HCT116 (cell line): ENCODE results near the gene TTC9B. TPM values are rescaled to one million over a fixed set of nuclear protein-coding genes. Genes with fewer than 3 reads are reported as not detected.

ENCODE experiments used
- ATAC-seq: fragments of 200-7000 bp; cut with Tn5 transposase; 2 replicates; pipeline ENCODE4 v1.9.1; 2020; ENCODE audit warnings: mild to moderate bottlenecking, moderate library complexity
- BruUV-seq: library from RNA; stranded (reverse); fragments of 400-500 nt; replicated peaks from 2 replicates; lab custom pipeline; 2021; lab: Mats Ljungman, UMichigan
- CTCF ChIA-PET: fragments of 300-600 bp; sonication (Branson Sonifier 250); formaldehyde crosslinking; loops from one replicate; lab custom pipeline; 2021; ENCODE audit warnings: antibody characterized with exemption; lab: Charles Lee
- POLR2A ChIA-PET: fragments of 300-600, 350-600 bp; sonication (Branson Sonifier 250); formaldehyde crosslinking; loops from one replicate; lab custom pipeline; 2021; ENCODE audit warnings: antibody characterized with exemption; lab: Charles Lee
- RAD21 ChIA-PET, 2 experiments: fragments of 300-600 bp; sonication (Branson Sonifier 250); formaldehyde crosslinking; loops; one replicate each; lab custom pipeline; 2023; ENCODE audit warnings: low total read pairs in 2 of 2; ENCODE audit not compliant: uncharacterized antibody in 2 of 2, unreplicated experiment in 2 of 2, low non-redundant PET in 1 of 2; lab: Charles Lee
- DNase-seq: peaks from one replicate; pipeline ENCODE4 v3.0.0-alpha.2; 2010; ENCODE audit warnings: low read depth, low spot score
- H2AFZ ChIP-seq: fragments of 200-600 bp; shearing (Covaris generic), sonication (generic); 2 replicates; pipeline ENCODE4 v1.6.1; 2017; ENCODE audit warnings: low read depth, mixed run types, mixed read lengths, antibody characterized with exemption, low read length; ENCODE audit not compliant: poor library complexity, severe bottlenecking
- H3K27ac ChIP-seq: 2 replicates; pipeline ENCODE4 v1.5.1; 2012; ENCODE audit warnings: low read depth, low read length
- H3K27me3 ChIP-seq: fragments of 200-600 bp; sonication (generic); 2 replicates; pipeline ENCODE4 v1.6.1; 2016; ENCODE audit warnings: mixed run types, low read length, mixed read lengths; ENCODE audit not compliant: insufficient read depth
- H3K36me3 ChIP-seq, 2 experiments: fragments of 200-500 bp in 1 of 2; fragments of 200-600 bp in 1 of 2; sonication (Bioruptor generic) in 1 of 2; sonication (generic) in 1 of 2; 2 replicates each; pipeline versions ENCODE4 v1.5.1 to v1.6.1; 2014 to 2016; ENCODE audit warnings: low read length in 2 of 2, inconsistent platforms in 1 of 2, mixed read lengths in 1 of 2, mixed run types in 1 of 2; ENCODE audit not compliant: insufficient read depth in 2 of 2, control insufficient read depth in 1 of 2
- H3K4me1 ChIP-seq, 2 experiments: fragments of 200-600 bp in 1 of 2; sonication (generic) in 1 of 2; 2 replicates each; pipeline versions ENCODE4 v1.5.1 to v1.6.1; 2012 to 2017; ENCODE audit warnings: low read length in 2 of 2, inconsistent platforms in 1 of 2, mild to moderate bottlenecking in 1 of 2, mixed read lengths in 1 of 2, mixed run types in 1 of 2, moderate library complexity in 1 of 2; ENCODE audit not compliant: insufficient read depth in 2 of 2, control insufficient read depth in 1 of 2
- H3K4me2 ChIP-seq: fragments of 200-600 bp; sonication (generic); 2 replicates; pipeline ENCODE4 v1.6.1; 2017; ENCODE audit warnings: mixed run types, low read length, mixed read lengths
- H3K4me3 ChIP-seq, 2 experiments: fragments of 200-600 bp in 1 of 2; sonication (generic) in 1 of 2; replicated peaks in 1 of 2; 2 replicates each; pipeline ENCODE4 v1.5.1; 2011 to 2016; ENCODE audit warnings: low read length in 2 of 2, control low read depth in 1 of 2, low read depth in 1 of 2, mild to moderate bottlenecking in 1 of 2, mixed read lengths in 1 of 2, mixed run types in 1 of 2
- H3K79me2 ChIP-seq: fragments of 200-600 bp; sonication (generic); 2 replicates; pipeline ENCODE4 v1.6.1; 2017; ENCODE audit warnings: mild to moderate bottlenecking, mixed run types, low read length, moderate library complexity, mixed read lengths; ENCODE audit not compliant: insufficient read depth
- H3K9ac ChIP-seq: fragments of 200-600 bp; sonication (generic); 2 replicates; pipeline ENCODE4 v1.6.1; 2016; ENCODE audit warnings: low read length, mixed read lengths
- H3K9me2 ChIP-seq: fragments of 200-600 bp; sonication (generic), shearing (Covaris generic); 2 replicates; pipeline ENCODE4 v1.6.1; 2017; ENCODE audit warnings: mixed run types, mild to moderate bottlenecking, moderate library complexity; ENCODE audit not compliant: insufficient read depth
- H3K9me3 ChIP-seq, 2 experiments: fragments of 200-500 bp in 1 of 2; fragments of 200-600 bp in 1 of 2; sonication (Bioruptor generic) in 1 of 2; sonication (generic) in 1 of 2; 2 replicates each; pipeline ENCODE4 v1.6.1; 2014 to 2017; ENCODE audit warnings: low read length in 2 of 2, mixed read lengths in 2 of 2, inconsistent platforms in 1 of 2, low read depth in 1 of 2, mild to moderate bottlenecking in 1 of 2, mixed run types in 1 of 2, moderate library complexity in 1 of 2; ENCODE audit not compliant: control insufficient read depth in 1 of 2, insufficient read depth in 1 of 2
- H4K20me1 ChIP-seq: fragments of 200-600 bp; sonication (generic), shearing (Covaris generic); 2 replicates; pipeline ENCODE4 v1.6.1; 2017; ENCODE audit warnings: mixed run types, mild to moderate bottlenecking, moderate library complexity; ENCODE audit not compliant: insufficient read depth
- CBX3 ChIP-seq: IDR thresholded peaks from 2 replicates; pipeline ENCODE4 v1.6.1; 2012; ENCODE audit warnings: low read depth
- CEBPB ChIP-seq: IDR thresholded peaks from 2 replicates; pipeline ENCODE4 v1.6.1; 2012; ENCODE audit warnings: low read depth
- CTCF ChIP-seq, 3 experiments: fragments of 200-600 bp in 1 of 3; sonication (generic) in 1 of 3; IDR thresholded peaks in 2 of 3; conservative IDR thresholded peaks in 1 of 3; 2 replicates each; pipeline ENCODE4 v1.5.1; 2012 to 2017; ENCODE audit warnings: low read depth in 2 of 3, low read length in 2 of 3, antibody characterized with exemption in 1 of 3, borderline replicate concordance in 1 of 3, control low read depth in 1 of 3, mild to moderate bottlenecking in 1 of 3, mixed read lengths in 1 of 3, mixed run types in 1 of 3, moderate library complexity in 1 of 3; ENCODE audit not compliant: insufficient read depth in 1 of 3
- ELF1 ChIP-seq: IDR thresholded peaks from 2 replicates; pipeline ENCODE4 v1.6.1; 2012; ENCODE audit warnings: low read depth, borderline replicate concordance
- EZH2 ChIP-seq: fragments of 200-600 bp; sonication (generic); IDR thresholded peaks from 2 replicates; pipeline ENCODE4 v1.6.1; 2017; ENCODE audit warnings: antibody characterized with exemption, mixed run types
- POLR2A ChIP-seq: IDR thresholded peaks from 2 replicates; pipeline ENCODE4 v1.7.0; 2011; ENCODE audit warnings: borderline replicate concordance; ENCODE audit not compliant: insufficient read depth, insufficient read length; ENCODE audit errors: extremely low read depth
- POLR2AphosphoS5 ChIP-seq: IDR thresholded peaks from 2 replicates; pipeline ENCODE4 v1.6.1; 2011; ENCODE audit warnings: mild to moderate bottlenecking, low read depth, low read length, moderate library complexity
- SIN3A ChIP-seq: IDR thresholded peaks from 2 replicates; pipeline ENCODE4 v1.6.1; 2012; ENCODE audit warnings: low read depth
- SP1 ChIP-seq: IDR thresholded peaks from 2 replicates; pipeline ENCODE4 v1.6.1; 2012; ENCODE audit warnings: low read depth
- SRF ChIP-seq: IDR thresholded peaks from 2 replicates; pipeline ENCODE4 v1.6.1; 2012; ENCODE audit warnings: low read depth
- YY1 ChIP-seq: IDR thresholded peaks from 2 replicates; pipeline ENCODE4 v1.6.1; 2011; ENCODE audit warnings: low read length, low read depth, moderate library complexity, mild to moderate bottlenecking; ENCODE audit not compliant: insufficient replicate concordance; ENCODE audit errors: extremely low read depth
- ZFX ChIP-seq: fragments of 450-650 bp; IDR thresholded peaks from 2 replicates; pipeline ENCODE4 v1.6.1; 2017
- intact Hi-C: fragments of 100-400 bp; cut with micrococcal nuclease; formaldehyde crosslinking; loops from 2 replicates; pipeline ENCODE4 v1.10.0; 2022
- total RNA-seq: library from RNA; stranded (reverse); gene quantifications from one replicate; pipeline ENCODE4 v1.2.1, GENCODE V29; 2021; ENCODE audit not compliant: unreplicated experiment
- TF ChIP-seq, protein P1 (sequence below): IDR thresholded peaks from 2 replicates; pipeline ENCODE4 v1.6.1; 2012

The TTC9B gene
- total RNA-seq, 1 experiment from 2014 or later = 1.7 TPM

- Histone ChIP-seq H3K79me2 (peaks cover 14% of the 10 kb centered on the region; the same call in 1 of the 2 replicates), H3K9ac (peak overlapping the region; percentile 67), H3K9me2 (no peaks in the 10 kb centered on the region), H4K20me1 (no peaks in the 10 kb centered on the region), H3K4me1 (peaks cover 33 to 80% of the 10 kb centered on the region in 2 experiments), H2AFZ (no peak overlapping the region), H3K27me3 (no peaks in the 10 kb centered on the region), H3K4me2 (peak overlapping the region; percentile 76), H3K27ac (peak overlapping the region; percentile 93), H3K4me3 (peak overlapping the region; percentile 58 to 64), H3K9me3 (no peaks in the 10 kb centered on the region), H3K36me3 (no peaks in the 10 kb centered on the region)
- CTCF ChIA-PET = interaction anchor here (0.9 to 3.0 kb wide), 5 partner anchors 34 to 85 kb away, joined by 3 to 17 read pairs (median 4); no protein-coding TSS in a partner anchor
- RAD21 ChIA-PET = no interaction called here
- DNase-seq (peak; percentile 76), ATAC-seq (peak; percentile 65)
- intact Hi-C loops = loop anchor here (5.0 kb wide), 2 partner anchors 388 to 432 kb away; no protein-coding TSS in a partner anchor
- TF ChIP-seq SRF (no peak), ZFX (no peak), POLR2AphosphoS5 (peak; percentile 73), CBX3 (peak; percentile 51; the same call in 1 of the 2 replicates), ELF1 (no peak; the same call in 1 of the 2 replicates), POLR2A (peak; percentile 92), CEBPB (no peak), SIN3A (0 out of 2 replicates have a peak, but pooled peaks have one; percentile 6), EZH2 (no peak), SP1 (peak; percentile 60; the same call in 1 of the 2 replicates), YY1 (peak; percentile 69), CTCF (IDR thresholded peaks at IDR 0.05 in 2 of 3, conservative IDR thresholded peaks at IDR 0.05 in 1 of 3; ENCODE audit: borderline replicate concordance in 1 of 3, insufficient read depth in 1 of 3, low read depth in 2 of 3, low read length in 2 of 3) (peak in 2 of 3 experiments; percentile 52 to 61; a peak in 3 of 6 replicates)
- TF ChIP-seq, protein P1, sequence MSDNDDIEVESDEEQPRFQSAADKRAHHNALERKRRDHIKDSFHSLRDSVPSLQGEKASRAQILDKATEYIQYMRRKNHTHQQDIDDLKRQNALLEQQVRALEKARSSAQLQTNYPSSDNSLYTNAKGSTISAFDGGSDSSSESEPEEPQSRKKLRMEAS = peak; percentile 85
- TSS peak; percentile 67 for BruUV-seq
- POLR2A ChIA-PET = interaction anchor here (1.0 to 2.0 kb wide), 2 partner anchors 34 to 77 kb away, joined by 4 to 7 read pairs; no protein-coding TSS in a partner anchor
Measured at GRCh38 chr19:40224342-40225150, 6.4 kb upstream of the TTC9B start.
